Caco-2 (cell line): ENCODE measurements around the gene RAB6B. TPM values are rescaled to one million over a fixed set of nuclear protein-coding genes. Genes with fewer than 3 reads are reported as not detected.

ENCODE experiments used
- BruUV-seq: library from RNA; stranded (reverse); fragments of 400-500 nt; replicated peaks from 2 replicates; lab custom pipeline; 2021; lab: Mats Ljungman, UMichigan
- CTCF ChIA-PET: fragments of 300-600 bp; sonication (Branson Sonifier 250); formaldehyde crosslinking; loops from one replicate; lab custom pipeline; 2022; ENCODE audit warnings: antibody characterized with exemption; lab: Charles Lee
- POLR2A ChIA-PET: fragments of 300-600 bp; sonication (Branson Sonifier 250); formaldehyde crosslinking; loops from one replicate; lab custom pipeline; 2022; ENCODE audit warnings: antibody characterized with exemption; lab: Charles Lee
- DNase-seq, 2 experiments: peaks; one replicate each; pipeline versions ENCODE4 v3.0.0 to v3.0.0-alpha.2; 2020 to 2022
- H3K27me3 ChIP-seq: replicated peaks from 2 replicates; pipeline ENCODE4 v1.6.0; 2011; ENCODE audit warnings: low read length; ENCODE audit not compliant: control insufficient read depth, insufficient read depth
- H3K36me3 ChIP-seq: 2 replicates; pipeline ENCODE4 v1.5.1; 2011; ENCODE audit warnings: low read length; ENCODE audit not compliant: control insufficient read depth, insufficient read depth
- H3K4me1 ChIP-seq: fragments of 250-450 bp; sonication (Bioruptor Pico); 2 replicates; pipeline ENCODE4 v1.5.1; 2020; ENCODE audit warnings: mild to moderate bottlenecking
- H3K4me3 ChIP-seq: 2 replicates; pipeline ENCODE4 v1.5.1; 2011; ENCODE audit warnings: low read depth, mild to moderate bottlenecking, control low read depth, low read length
- H3K9me3 ChIP-seq: fragments of 250-450 bp; sonication (Bioruptor Pico); 2 replicates; pipeline ENCODE4 v1.5.1; 2020; ENCODE audit warnings: mild to moderate bottlenecking, moderate library complexity
- H3K27ac Mint-ChIP-seq: one replicate; pipeline ENCODE4 v1.8.0; 2022; ENCODE audit warnings: mixed read lengths; ENCODE audit not compliant: unreplicated experiment
- H3K27me3 Mint-ChIP-seq: one replicate; pipeline ENCODE4 v1.8.0; 2022; ENCODE audit warnings: mixed read lengths; ENCODE audit not compliant: insufficient read depth, unreplicated experiment
- H3K36me3 Mint-ChIP-seq: one replicate; pipeline ENCODE4 v1.8.0; 2022; ENCODE audit warnings: mild to moderate bottlenecking, mixed read lengths; ENCODE audit not compliant: insufficient read depth, unreplicated experiment
- H3K4me1 Mint-ChIP-seq: one replicate; pipeline ENCODE4 v1.8.0; 2022; ENCODE audit warnings: low read depth, mixed read lengths; ENCODE audit not compliant: unreplicated experiment
- H3K4me3 Mint-ChIP-seq: one replicate; pipeline ENCODE4 v1.8.0; 2022; ENCODE audit warnings: mild to moderate bottlenecking, moderate library complexity, mixed read lengths; ENCODE audit not compliant: unreplicated experiment
- H3K9me3 Mint-ChIP-seq: one replicate; pipeline ENCODE4 v1.8.0; 2022; ENCODE audit warnings: mixed read lengths; ENCODE audit not compliant: unreplicated experiment
- CTCF ChIP-seq, 2 experiments: fragments of 200-600 bp in 1 of 2; IDR thresholded peaks; 1 replicate in 1 of 2; 2 replicates in 1 of 2; pipeline versions ENCODE4 v1.5.1 to v1.8.0; 2011 to 2022; ENCODE audit warnings: antibody characterized with exemption in 1 of 2, control low read depth in 1 of 2, inconsistent platforms in 1 of 2, low read depth in 1 of 2, low read length in 1 of 2, mild to moderate bottlenecking in 1 of 2, moderate library complexity in 1 of 2; ENCODE audit not compliant: insufficient read depth in 1 of 2, severe bottlenecking in 1 of 2, unreplicated experiment in 1 of 2
- intact Hi-C: fragments of 100-400 bp; cut with micrococcal nuclease; formaldehyde crosslinking; loops from one replicate; pipeline ENCODE4 v1.10.0; 2022; ENCODE audit not compliant: unreplicated experiment
- total RNA-seq: library from RNA; stranded (reverse); gene quantifications from 2 replicates; pipeline ENCODE4 v1.2.3, GENCODE V29; 2022

Gene RAB6B
- total RNA-seq, 1 experiment from 2014 or later: 3.2 TPM

GRCh38 chr3:133892541-133893231 is 3.0 kb downstream of the RAB6B start:
- no TSS peak for BruUV-seq
- TF ChIP-seq CTCF (IDR thresholded peaks at IDR 0.05; ENCODE audit: insufficient read depth in 1 of 2, low read depth in 1 of 2, low read length in 1 of 2, severe bottlenecking in 1 of 2, unreplicated experiment in 1 of 2): no peak
- no peaks in the 10 kb centered on the region; the same call in 1 of the 2 replicates for H3K36me3 ChIP-seq
- peaks cover 5% of the 10 kb centered on the region for H3K27me3 ChIP-seq
- DNase-seq: no peak
- Mint-ChIP-seq H3K4me1 (no peaks in the 10 kb centered on the region), H3K9me3 (no peaks in the 10 kb centered on the region), H3K4me3 (no peak overlapping the region), H3K36me3 (no peaks in the 10 kb centered on the region), H3K27me3 (peaks cover 12% of the 10 kb centered on the region), H3K27ac (no peak overlapping the region)
- CTCF ChIA-PET: no interaction called here
- H3K4me3 ChIP-seq: no peak overlapping the region
- H3K4me1 ChIP-seq: 0 out of 2 replicates have a peak, but pooled peaks cover 3% of the 10 kb centered on the region
- POLR2A ChIA-PET: no interaction called here
- H3K9me3 ChIP-seq: no peaks in the 10 kb centered on the region
- intact Hi-C loops: no loop called here

GRCh38 chr3:133891662-133892378 is 3.9 kb downstream of the RAB6B start:
- no peaks in the 10 kb centered on the region for H3K9me3 ChIP-seq
- H3K27me3 ChIP-seq: peaks cover 5% of the 10 kb centered on the region
- Mint-ChIP-seq H3K27ac (no peak overlapping the region), H3K9me3 (no peaks in the 10 kb centered on the region), H3K36me3 (no peaks in the 10 kb centered on the region), H3K4me3 (no peak overlapping the region), H3K27me3 (peaks cover 5% of the 10 kb centered on the region), H3K4me1 (no peaks in the 10 kb centered on the region)
- no TSS peak for BruUV-seq
- no peak for TF ChIP-seq CTCF (IDR thresholded peaks at IDR 0.05; ENCODE audit: insufficient read depth in 1 of 2, low read depth in 1 of 2, low read length in 1 of 2, severe bottlenecking in 1 of 2, unreplicated experiment in 1 of 2)
- ChIA-PET POLR2A (no interaction called here), CTCF (no interaction called here)
- intact Hi-C loops: no loop called here
- no peaks in the 10 kb centered on the region; the same call in 1 of the 2 replicates for H3K36me3 ChIP-seq
- H3K4me1 ChIP-seq: 0 out of 2 replicates have a peak, but pooled peaks cover 3% of the 10 kb centered on the region
- DNase-seq: no peak
- no peak overlapping the region for H3K4me3 ChIP-seq

- ChIA-PET POLR2A (no interaction called here), CTCF (no interaction called here)
- no peak overlapping the region for H3K4me3 ChIP-seq
- no peaks in the 10 kb centered on the region; the same call in 1 of the 2 replicates for H3K36me3 ChIP-seq
- no peak for TF ChIP-seq CTCF (IDR thresholded peaks at IDR 0.05; ENCODE audit: insufficient read depth in 1 of 2, low read depth in 1 of 2, low read length in 1 of 2, severe bottlenecking in 1 of 2, unreplicated experiment in 1 of 2)
- Mint-ChIP-seq H3K4me3 (no peak overlapping the region), H3K4me1 (no peaks in the 10 kb centered on the region), H3K27me3 (peaks cover 4% of the 10 kb centered on the region), H3K27ac (no peak overlapping the region), H3K9me3 (no peaks in the 10 kb centered on the region), H3K36me3 (no peaks in the 10 kb centered on the region)
- H3K27me3 ChIP-seq: no peaks in the 10 kb centered on the region; the same call in 1 of the 2 replicates
- intact Hi-C loops: no loop called here
- H3K9me3 ChIP-seq: no peaks in the 10 kb centered on the region
- BruUV-seq: no TSS peak
- 0 out of 2 replicates have a peak, but pooled peaks cover 1% of the 10 kb centered on the region for H3K4me1 ChIP-seq
- no peak for DNase-seq
These were observed 4.6 kb downstream of the RAB6B start for GRCh38 chr3:133890972-133891644.
